HepG2 (cell line): ENCODE data around the gene HSDL1. TPM values are rescaled to one million over a fixed set of nuclear protein-coding genes. Genes with fewer than 3 reads are reported as not detected.

Experiments
- AKNA ChIP-seq: sonication (generic); formaldehyde crosslinking; IDR thresholded peaks from 2 replicates; pipeline ENCODE4 v1.4.0; 2020; ENCODE audit warnings: missing genetic modification reagents, borderline replicate concordance
- ATM ChIP-seq: fragments of 450-650 bp; IDR thresholded peaks from 2 replicates; pipeline ENCODE4 v1.7.1; 2017; ENCODE audit warnings: mild to moderate bottlenecking, borderline replicate concordance
- FOXC1 ChIP-seq: sonication (generic); formaldehyde crosslinking; IDR thresholded peaks from 2 replicates; pipeline ENCODE4 v1.8.0; 2022; ENCODE audit warnings: mild to moderate bottlenecking, missing genetic modification reagents, borderline replicate concordance
- ISX ChIP-seq: sonication (generic); formaldehyde crosslinking; conservative IDR thresholded peaks from 2 replicates; pipeline ENCODE4 v1.5.0; 2020; ENCODE audit warnings: missing genetic modification reagents
- KDM5B ChIP-seq: sonication (generic); formaldehyde crosslinking; IDR thresholded peaks from 2 replicates; pipeline ENCODE4 v1.4.0; 2020; ENCODE audit warnings: missing genetic modification reagents, mild to moderate bottlenecking, borderline replicate concordance
- NFAT5 ChIP-seq: sonication (generic); formaldehyde crosslinking; IDR thresholded peaks from 2 replicates; pipeline ENCODE4 v1.4.0; 2020; ENCODE audit warnings: missing genetic modification reagents
- PAF1 ChIP-seq: IDR thresholded peaks from 2 replicates; pipeline ENCODE4 v1.6.1; 2016; ENCODE audit warnings: missing genetic modification reagents, missing compliant biosample characterization
- RXRB ChIP-seq: IDR thresholded peaks from 2 replicates; pipeline ENCODE4 v1.6.1; 2016; ENCODE audit warnings: borderline replicate concordance, missing genetic modification reagents, missing compliant biosample characterization
- SIX1 ChIP-seq: sonication (generic); formaldehyde crosslinking; IDR thresholded peaks from 2 replicates; pipeline ENCODE4 v1.4.0; 2020; ENCODE audit warnings: missing genetic modification reagents, borderline replicate concordance
- SNAPC5 ChIP-seq: sonication (generic); formaldehyde crosslinking; IDR thresholded peaks from 2 replicates; pipeline ENCODE4 v1.8.1; 2023; ENCODE audit warnings: mild to moderate bottlenecking, missing genetic modification reagents, borderline replicate concordance
- SOX13 ChIP-seq, 3 experiments: fragments of 450-650 bp in 1 of 3; sonication (generic) in 1 of 3; formaldehyde crosslinking in 1 of 3; IDR thresholded peaks in 2 of 3; conservative IDR thresholded peaks in 1 of 3; 2 replicates each; pipeline versions ENCODE4 v1.5.0 to v1.6.1; 2016 to 2020; ENCODE audit warnings: antibody characterized with exemption in 1 of 3, mild to moderate bottlenecking in 1 of 3, missing compliant biosample characterization in 1 of 3, missing genetic modification reagents in 1 of 3, moderate library complexity in 1 of 3
- TP53 ChIP-seq: sonication (generic); formaldehyde crosslinking; conservative IDR thresholded peaks from 2 replicates; pipeline ENCODE4 v1.4.0; 2020; ENCODE audit warnings: missing genetic modification reagents
- ZFP90 ChIP-seq: sonication (generic); formaldehyde crosslinking; IDR thresholded peaks from 2 replicates; pipeline ENCODE4 v1.8.0; 2022; ENCODE audit warnings: missing genetic modification reagents, mild to moderate bottlenecking, inconsistent platforms, borderline replicate concordance
- ZNF264 ChIP-seq: sonication (generic); formaldehyde crosslinking; IDR thresholded peaks from 2 replicates; pipeline ENCODE4 v1.4.0; 2020; ENCODE audit warnings: missing genetic modification reagents
- ZNF740 ChIP-seq: sonication (generic); formaldehyde crosslinking; IDR thresholded peaks from 2 replicates; pipeline ENCODE4 v1.4.0; 2020; ENCODE audit warnings: missing genetic modification reagents
- ZNF773 ChIP-seq: sonication (generic); formaldehyde crosslinking; IDR thresholded peaks from 2 replicates; pipeline ENCODE4 v1.4.0; 2020; ENCODE audit warnings: missing genetic modification reagents, borderline replicate concordance
- ZNF850 ChIP-seq: sonication (generic); formaldehyde crosslinking; conservative IDR thresholded peaks from 2 replicates; pipeline ENCODE4 v1.9.0; 2021; ENCODE audit warnings: mild to moderate bottlenecking, missing genetic modification reagents
- polyA plus RNA-seq, 8 experiments: library from polyadenylated mRNA; depleted of rRNA in 3 of 8; stranded (reverse) in 7 of 8; unstranded in 1 of 8; fragments of >200 nt; fragmentation: Illumina TruSeq in 4 of 8; extraction: Trizol in 4 of 8; gene quantifications; 2 replicates each; pipeline versions ENCODE4 v1.2.1 to v1.2.3, GENCODE V29; 2011 to 2016; ENCODE audit warnings: low read depth in 4 of 8, missing spikeins in 1 of 8, mixed read lengths in 1 of 8; ENCODE audit not compliant: insufficient read depth in 1 of 8
- total RNA-seq, 5 experiments: library from RNA; depleted of rRNA; stranded (reverse); fragments of >200 nt; fragmentation: Illumina TruSeq; extraction: Trizol; gene quantifications; 2 replicates each; pipeline ENCODE4 v1.2.3, GENCODE V29; 2016; ENCODE audit warnings: low read depth in 1 of 5

HSDL1 gene
- total and polyA plus RNA-seq, 2 of the 13 experiments (the other 11 are each of a cell fraction or from before 2014, with no cell fraction given): 49.2 to 49.7 TPM

- no peak for TF ChIP-seq SOX13 (IDR thresholded peaks at IDR 0.05)
- TF ChIP-seq SOX13 (CRISPR knock-in tag; conservative IDR thresholded peaks at IDR 0.05 in 1 of 2, IDR thresholded peaks at IDR 0.05 in 1 of 2): no peak
- TF ChIP-seq ZNF773 (CRISPR knock-in tag): peak; percentile 77; the same call in 1 of the 2 replicates
- TF ChIP-seq NFAT5 (CRISPR knock-in tag): 0 out of 2 replicates have a peak, but pooled peaks have one; percentile 37
- 0 out of 2 replicates have a peak, but pooled peaks have one; percentile 68 for TF ChIP-seq AKNA (CRISPR knock-in tag)
- peak; percentile 6; the same call in 1 of the 2 replicates for TF ChIP-seq FOXC1
- TF ChIP-seq PAF1 (CRISPR knock-in tag): no peak
- 0 out of 2 replicates have a peak, but pooled peaks have one; percentile 1 for TF ChIP-seq RXRB (CRISPR knock-in tag)
- TF ChIP-seq ZNF740 (CRISPR knock-in tag): peak; percentile 22; the same call in 1 of the 2 replicates
- peak; percentile 87; the same call in 1 of the 2 replicates for TF ChIP-seq ISX (CRISPR knock-in tag)
- TF ChIP-seq SNAPC5: no peak
- no peak for TF ChIP-seq KDM5B (CRISPR knock-in tag)
- 0 out of 2 replicates have a peak, but pooled peaks have one; percentile 2 for TF ChIP-seq ZNF850 (CRISPR knock-in tag)
- TF ChIP-seq ZFP90: peak; percentile 59; the same call in 1 of the 2 replicates
- TF ChIP-seq SIX1 (CRISPR knock-in tag): no peak
- TF ChIP-seq TP53 (CRISPR knock-in tag): 0 out of 2 replicates have a peak, but pooled peaks have one; percentile 54
- peak; percentile 49; the same call in 1 of the 2 replicates for TF ChIP-seq ZNF264
- TF ChIP-seq ATM: no peak
Measured at GRCh38 chr16:84115919-84116719, 28.9 kb downstream of the HSDL1 start (continued).
